HG03135 (cell line): ENCODE measurements around the gene NR2C2.

ENCODE experiments used
- ATAC-seq: cut with Tn5 transposase; IDR thresholded peaks from one replicate; pipeline ENCODE4 v1.9.1; 2021; ENCODE audit warnings: mild to moderate bottlenecking, moderate library complexity; ENCODE audit not compliant: unreplicated experiment

NR2C2 gene

GRCh38 chr3:15014606-15015328 lies 67.4 kb downstream of the NR2C2 start:
- ATAC-seq, result no peak

- no peak for ATAC-seq
These were observed 68.1 kb downstream of the NR2C2 start for GRCh38 chr3:15015456-15015855.

GRCh38 chr3:15017191-15017590 lies 69.8 kb downstream of the NR2C2 start:
- no peak for ATAC-seq

GRCh38 chr3:15023249-15023648 lies 75.9 kb downstream of the NR2C2 start:
- ATAC-seq, result no peak

GRCh38 chr3:15023719-15024118 lies 76.3 kb downstream of the NR2C2 start:
- no peak for ATAC-seq

- no peak for ATAC-seq
These were observed 82.2 kb downstream of the NR2C2 start for GRCh38 chr3:15029625-15030024.

GRCh38 chr3:15032650-15033049 lies 85.3 kb downstream of the NR2C2 start:
- ATAC-seq, result no peak

- ATAC-seq, result no peak
These were observed 85.7 kb downstream of the NR2C2 start for GRCh38 chr3:15033103-15033502.

- ATAC-seq, result no peak
These were observed 90.9 kb downstream of the NR2C2 start for GRCh38 chr3:15038306-15038705.

- ATAC-seq, result no peak
These were observed 93.5 kb downstream of the NR2C2 start for GRCh38 chr3:15040844-15041243.

GRCh38 chr3:15041950-15042349 lies 94.6 kb downstream of the NR2C2 start:
- ATAC-seq, result no peak

- no peak for ATAC-seq
These were observed 95.6 kb downstream of the NR2C2 start for GRCh38 chr3:15042936-15043335.

- ATAC-seq, result no peak
These were observed 96.2 kb downstream of the NR2C2 start for GRCh38 chr3:15043408-15044171.

- no peak for ATAC-seq
These were observed 96.9 kb downstream of the NR2C2 start for GRCh38 chr3:15044326-15044725.

- ATAC-seq, result no peak
These were observed 98.3 kb downstream of the NR2C2 start for GRCh38 chr3:15045667-15046066.

- no peak for ATAC-seq
These were observed 102.2 kb downstream of the NR2C2 start for GRCh38 chr3:15049584-15049983.

- ATAC-seq, result peak; percentile 81
These were observed 103.2 kb downstream of the NR2C2 start for GRCh38 chr3:15050405-15051092.

- ATAC-seq, result peak; percentile 56
These were observed 104.1 kb downstream of the NR2C2 start for GRCh38 chr3:15051531-15051930.

- ATAC-seq, result no peak
These were observed 105.2 kb downstream of the NR2C2 start for GRCh38 chr3:15052335-15053242.

GRCh38 chr3:15053541-15053940 lies 106.2 kb downstream of the NR2C2 start:
- no peak for ATAC-seq
